HL-60 (cell line): Measurements from ENCODE around the gene TMEM38A.

Experiments
- CTCF ChIP-seq: IDR thresholded peaks from one replicate; pipeline ENCODE4 v1.5.1; 2011; ENCODE audit warnings: low read length, control low read depth, inconsistent platforms; ENCODE audit not compliant: insufficient read depth
- GABPA ChIP-seq: IDR thresholded peaks from 2 replicates; pipeline ENCODE4 v1.6.1; 2012; ENCODE audit warnings: low read depth
- POLR2AphosphoS5 ChIP-seq: IDR thresholded peaks from 2 replicates; pipeline ENCODE4 v1.6.1; 2012; ENCODE audit warnings: low read depth
- REST ChIP-seq: IDR thresholded peaks from 2 replicates; pipeline ENCODE4 v1.6.1; 2012; ENCODE audit warnings: low read depth; ENCODE audit not compliant: insufficient replicate concordance
- SPI1 ChIP-seq: IDR thresholded peaks from 2 replicates; pipeline ENCODE4 v1.6.1; 2012; ENCODE audit warnings: low read depth, mild to moderate bottlenecking, borderline replicate concordance

GRCh38 chr19:16631465-16631864, 29.5 kb upstream of the TMEM38A start:
- TF ChIP-seq CTCF: no peak
- no peak for TF ChIP-seq REST
- TF ChIP-seq GABPA: no peak
- TF ChIP-seq POLR2AphosphoS5: no peak
- no peak for TF ChIP-seq SPI1
